A673 (cell line): ENCODE results near the gene DOK1. TPM values are rescaled to one million over a fixed set of nuclear protein-coding genes. Genes with fewer than 3 reads are reported as not detected.

Experiments
- BruUV-seq: library from RNA; stranded (reverse); fragments of 400-500 nt; replicated peaks from 2 replicates; lab custom pipeline; 2021; lab: Mats Ljungman, UMichigan
- CTCF ChIA-PET: fragments of 300-600 bp; sonication (Branson Sonifier 250); formaldehyde crosslinking; loops from one replicate; lab custom pipeline; 2022; ENCODE audit warnings: antibody characterized with exemption; lab: Charles Lee
- POLR2A ChIA-PET: fragments of 300-600 bp; sonication (Branson Sonifier 250); formaldehyde crosslinking; loops from one replicate; lab custom pipeline; 2022; ENCODE audit warnings: antibody characterized with exemption; ENCODE audit not compliant: low non-redundant PET; lab: Charles Lee
- DNase-seq: peaks from one replicate; pipeline ENCODE4 v3.0.0-alpha.2; 2015; ENCODE audit warnings: low spot score
- H3K27ac ChIP-seq: fragments of 200-600 bp; sonication (generic); 2 replicates; pipeline ENCODE4 v1.5.1; 2016; ENCODE audit warnings: mixed run types, low read depth, mild to moderate bottlenecking, mixed read lengths, antibody characterized with exemption, low read length; ENCODE audit not compliant: poor library complexity, severe bottlenecking
- H3K27me3 ChIP-seq: fragments of 200-600 bp; sonication (generic); replicated peaks from 2 replicates; pipeline ENCODE4 v1.6.1; 2017; ENCODE audit warnings: mixed run types, low read depth, mild to moderate bottlenecking, mixed read lengths, antibody characterized with exemption, low read length; ENCODE audit not compliant: insufficient read depth, poor library complexity
- H3K36me3 ChIP-seq: fragments of 200-600 bp; sonication (generic); 2 replicates; pipeline ENCODE4 v1.6.1; 2016; ENCODE audit warnings: mixed run types, mild to moderate bottlenecking, mixed read lengths, antibody characterized with exemption, low read length; ENCODE audit not compliant: insufficient read depth, poor library complexity, severe bottlenecking
- H3K4me1 ChIP-seq: fragments of 200-600 bp; sonication (generic); 2 replicates; pipeline ENCODE4 v1.6.1; 2017; ENCODE audit warnings: mixed run types, mild to moderate bottlenecking, mixed read lengths, antibody characterized with exemption, low read length; ENCODE audit not compliant: insufficient read depth, poor library complexity, severe bottlenecking
- H3K4me3 ChIP-seq: fragments of 200-600 bp; sonication (generic); 2 replicates; pipeline ENCODE4 v1.5.1; 2016; ENCODE audit warnings: low read depth, mixed run types, mild to moderate bottlenecking, mixed read lengths, low read length; ENCODE audit not compliant: poor library complexity, severe bottlenecking
- H3K9me3 ChIP-seq: fragments of 200-600 bp; sonication (generic); 2 replicates; pipeline ENCODE4 v1.6.1; 2016; ENCODE audit warnings: mixed run types, low read depth, mild to moderate bottlenecking, mixed read lengths, antibody characterized with exemption, low read length; ENCODE audit not compliant: poor library complexity, severe bottlenecking
- EZH2 ChIP-seq: fragments of 200-600 bp; sonication (generic); IDR thresholded peaks from 2 replicates; pipeline ENCODE4 v1.6.1; 2017; ENCODE audit warnings: borderline replicate concordance, low read depth, mild to moderate bottlenecking, mixed read lengths, antibody characterized with exemption, low read length; ENCODE audit not compliant: poor library complexity, severe bottlenecking
- intact Hi-C: fragments of 100-400 bp; cut with micrococcal nuclease; formaldehyde crosslinking; loops from one replicate; pipeline ENCODE4 v1.10.0; 2022; ENCODE audit not compliant: unreplicated experiment
- total RNA-seq: library from RNA; stranded (reverse); gene quantifications from 2 replicates; pipeline ENCODE4 v1.2.3, GENCODE V29; 2021
- TF ChIP-seq, protein P1 (sequence below): fragments of 300-800, 200-600 bp; sonication (generic); conservative IDR thresholded peaks from 2 replicates; pipeline ENCODE4 v1.5.1; 2017; ENCODE audit warnings: low read depth, mild to moderate bottlenecking, antibody characterized with exemption, low read length, moderate library complexity, mixed read lengths

Gene DOK1
- total RNA-seq, 1 experiment from 2014 or later, result 20.7 TPM

- BruUV-seq, result no TSS peak
- intact Hi-C loops, result loop anchor here (10.0 kb wide), 1 partner anchor 202 kb away; no protein-coding TSS in a partner anchor
- no peaks in the 10 kb centered on the region for H3K9me3 ChIP-seq
- peaks cover 10% of the 10 kb centered on the region for H3K27me3 ChIP-seq
- H3K27ac ChIP-seq, result no peak overlapping the region
- no peak for DNase-seq
- peaks cover 1% of the 10 kb centered on the region for H3K4me1 ChIP-seq
- no peak overlapping the region for H3K4me3 ChIP-seq
- TF ChIP-seq, protein P1, sequence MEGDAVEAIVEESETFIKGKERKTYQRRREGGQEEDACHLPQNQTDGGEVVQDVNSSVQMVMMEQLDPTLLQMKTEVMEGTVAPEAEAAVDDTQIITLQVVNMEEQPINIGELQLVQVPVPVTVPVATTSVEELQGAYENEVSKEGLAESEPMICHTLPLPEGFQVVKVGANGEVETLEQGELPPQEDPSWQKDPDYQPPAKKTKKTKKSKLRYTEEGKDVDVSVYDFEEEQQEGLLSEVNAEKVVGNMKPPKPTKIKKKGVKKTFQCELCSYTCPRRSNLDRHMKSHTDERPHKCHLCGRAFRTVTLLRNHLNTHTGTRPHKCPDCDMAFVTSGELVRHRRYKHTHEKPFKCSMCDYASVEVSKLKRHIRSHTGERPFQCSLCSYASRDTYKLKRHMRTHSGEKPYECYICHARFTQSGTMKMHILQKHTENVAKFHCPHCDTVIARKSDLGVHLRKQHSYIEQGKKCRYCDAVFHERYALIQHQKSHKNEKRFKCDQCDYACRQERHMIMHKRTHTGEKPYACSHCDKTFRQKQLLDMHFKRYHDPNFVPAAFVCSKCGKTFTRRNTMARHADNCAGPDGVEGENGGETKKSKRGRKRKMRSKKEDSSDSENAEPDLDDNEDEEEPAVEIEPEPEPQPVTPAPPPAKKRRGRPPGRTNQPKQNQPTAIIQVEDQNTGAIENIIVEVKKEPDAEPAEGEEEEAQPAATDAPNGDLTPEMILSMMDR, result no peak
- no peak for TF ChIP-seq EZH2
- POLR2A ChIA-PET, result no interaction called here
- CTCF ChIA-PET, result no interaction called here
- H3K36me3 ChIP-seq, result peaks cover 5% of the 10 kb centered on the region
These were observed 18.2 kb upstream of the DOK1 start for GRCh38 chr2:74536166-74536950.

- POLR2A ChIA-PET, result no interaction called here
- no peak for DNase-seq
- Histone ChIP-seq H3K27me3 (peaks cover 10% of the 10 kb centered on the region), H3K27ac (no peak overlapping the region), H3K36me3 (peaks cover 5% of the 10 kb centered on the region), H3K4me1 (no peaks in the 10 kb centered on the region), H3K4me3 (no peak overlapping the region), H3K9me3 (no peaks in the 10 kb centered on the region)
- no peak for TF ChIP-seq EZH2
- TF ChIP-seq, protein P1, result no peak
- intact Hi-C loops, result loop anchor here (10.0 kb wide), 1 partner anchor 202 kb away; no protein-coding TSS in a partner anchor
- CTCF ChIA-PET, result no interaction called here
- no TSS peak for BruUV-seq
These were observed 17.4 kb upstream of the DOK1 start for GRCh38 chr2:74537140-74537539.

DNA sequence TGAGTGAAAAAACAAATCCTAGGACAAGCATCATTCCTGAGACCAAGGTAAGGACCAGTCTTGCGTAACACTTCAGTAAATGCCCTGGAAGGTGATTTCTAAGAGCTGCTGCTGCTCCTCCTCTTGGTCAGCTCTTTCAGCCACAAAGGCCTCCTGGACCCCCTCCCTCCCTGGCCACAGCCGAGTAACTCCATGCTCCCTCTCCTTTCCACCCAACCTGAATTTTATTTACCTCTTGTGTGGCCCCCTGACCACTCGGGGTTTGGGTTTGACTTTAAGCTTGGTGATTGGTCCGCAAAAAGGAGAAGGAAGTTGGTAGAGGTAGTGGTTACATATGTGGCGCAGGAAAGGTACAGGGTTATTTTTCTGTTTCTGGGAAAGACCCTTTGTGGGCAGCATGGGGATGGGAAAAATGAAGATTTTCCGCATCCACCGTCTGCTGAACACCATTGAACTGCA lies 15.6 kb upstream of the DOK1 start:
- ChIA-PET POLR2A (no interaction called here), CTCF (no interaction called here)
- no TSS peak for BruUV-seq
- H3K27ac ChIP-seq, result no peak overlapping the region
- no peaks in the 10 kb centered on the region for H3K9me3 ChIP-seq
- H3K27me3 ChIP-seq, result peaks cover 10% of the 10 kb centered on the region
- intact Hi-C loops, result loop anchor here (10.0 kb wide), 1 partner anchor 204 kb away; no protein-coding TSS in a partner anchor
- TF ChIP-seq, protein P1, result no peak
- no peak for TF ChIP-seq EZH2
- no peak overlapping the region for H3K4me3 ChIP-seq
- DNase-seq, result no peak
- H3K36me3 ChIP-seq, result no peaks in the 10 kb centered on the region
- H3K4me1 ChIP-seq, result peaks cover 4% of the 10 kb centered on the region
